Subcutaneous abdominal adipose tissue (tissue), 5 donors: ENCODE measurements around the gene RAB3IL1.

Experiments used
- H3K27ac ChIP-seq: one replicate; pipeline ENCODE4 v1.7.0; 2013; ENCODE audit warnings: low read depth, mild to moderate bottlenecking, inconsistent platforms, low read length, moderate library complexity
- H3K27me3 ChIP-seq, 5 donors: one replicate each; pipeline ENCODE4 v1.7.0; 2013; ENCODE audit warnings: low read length in 5 of 5, inconsistent platforms in 1 of 5; ENCODE audit not compliant: control insufficient read depth in 5 of 5, insufficient read depth in 4 of 5
- H3K36me3 ChIP-seq, 5 donors: one replicate each; pipeline ENCODE4 v1.7.0; 2013; ENCODE audit warnings: low read length in 5 of 5; ENCODE audit not compliant: control insufficient read depth in 5 of 5, insufficient read depth in 5 of 5
- H3K4me1 ChIP-seq, 5 donors: one replicate each; pipeline ENCODE4 v1.7.0; 2013; ENCODE audit warnings: low read length in 5 of 5, mild to moderate bottlenecking in 3 of 5, moderate library complexity in 1 of 5; ENCODE audit not compliant: control insufficient read depth in 5 of 5, insufficient read depth in 5 of 5
- H3K4me3 ChIP-seq, 5 donors: one replicate each; pipeline ENCODE4 v1.7.0; 2013; ENCODE audit warnings: low read length in 5 of 5, low read depth in 1 of 5
- H3K9ac ChIP-seq, 5 donors: one replicate each; pipeline ENCODE4 v1.7.0; 2013; ENCODE audit warnings: low read length in 5 of 5, mild to moderate bottlenecking in 4 of 5, moderate library complexity in 3 of 5
- H3K9me3 ChIP-seq, 5 donors: one replicate each; pipeline ENCODE4 v1.7.0; 2013; ENCODE audit warnings: low read length in 5 of 5; ENCODE audit not compliant: control insufficient read depth in 5 of 5
- donor health status: healthy.
- donor health status: healthy.
- donor health status: healthy.
- donor health status: healthy.
- donor health status: healthy.

The RAB3IL1 gene

GRCh38 chr11:61889831-61890230 lies 27.5 kb downstream of the RAB3IL1 start:
- Histone ChIP-seq H3K4me3 (peak overlapping the region; percentile 77 to 97 (median 92)), H3K36me3 (peaks cover 0 to 3% (median 0%) of the 10 kb centered on the region in 5 donors), H3K9me3 (no peaks in the 10 kb centered on the region), H3K27me3 (no peaks in the 10 kb centered on the region), H3K4me1 (peaks cover 18 to 79% (median 57%) of the 10 kb centered on the region in 5 donors), H3K9ac (peak overlapping the region; percentile 30 to 97 (median 94)), H3K27ac (peak overlapping the region; percentile 85)

DNA sequence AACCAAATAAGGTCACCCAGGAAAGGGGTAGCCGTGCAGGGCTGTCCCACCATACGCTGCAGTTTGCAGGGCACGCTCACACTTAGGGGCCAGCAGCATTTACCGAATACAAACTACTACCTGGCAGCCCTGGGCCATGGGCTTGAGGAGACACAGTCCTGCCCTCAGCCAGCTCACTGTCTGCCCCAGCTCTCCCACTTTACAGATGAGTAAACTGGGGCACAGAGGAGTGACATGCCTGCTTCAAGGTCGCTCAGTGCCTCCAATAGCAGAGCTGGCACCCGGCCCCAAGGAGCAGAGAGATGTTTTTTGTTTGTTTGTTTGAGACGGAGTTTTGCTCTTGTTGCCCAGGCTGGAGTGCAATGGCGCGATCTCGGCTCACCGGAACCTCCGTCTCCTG lies 28.8 kb downstream of the RAB3IL1 start:
- H3K36me3 ChIP-seq: peaks cover 0 to 5% (median under 1%) of the 10 kb centered on the region in 5 donors
- H3K27me3 ChIP-seq: no peaks in the 10 kb centered on the region
- no peaks in the 10 kb centered on the region for H3K9me3 ChIP-seq
- H3K27ac ChIP-seq: peak overlapping the region; percentile 85
- peaks cover 18 to 81% (median 70%) of the 10 kb centered on the region in 5 donors for H3K4me1 ChIP-seq
- H3K4me3 ChIP-seq: peak overlapping the region; percentile 27 to 62 (median 41)
- H3K9ac ChIP-seq: peak overlapping the region in 4 of 5 donors; percentile 53 to 72 (median 66)

DNA sequence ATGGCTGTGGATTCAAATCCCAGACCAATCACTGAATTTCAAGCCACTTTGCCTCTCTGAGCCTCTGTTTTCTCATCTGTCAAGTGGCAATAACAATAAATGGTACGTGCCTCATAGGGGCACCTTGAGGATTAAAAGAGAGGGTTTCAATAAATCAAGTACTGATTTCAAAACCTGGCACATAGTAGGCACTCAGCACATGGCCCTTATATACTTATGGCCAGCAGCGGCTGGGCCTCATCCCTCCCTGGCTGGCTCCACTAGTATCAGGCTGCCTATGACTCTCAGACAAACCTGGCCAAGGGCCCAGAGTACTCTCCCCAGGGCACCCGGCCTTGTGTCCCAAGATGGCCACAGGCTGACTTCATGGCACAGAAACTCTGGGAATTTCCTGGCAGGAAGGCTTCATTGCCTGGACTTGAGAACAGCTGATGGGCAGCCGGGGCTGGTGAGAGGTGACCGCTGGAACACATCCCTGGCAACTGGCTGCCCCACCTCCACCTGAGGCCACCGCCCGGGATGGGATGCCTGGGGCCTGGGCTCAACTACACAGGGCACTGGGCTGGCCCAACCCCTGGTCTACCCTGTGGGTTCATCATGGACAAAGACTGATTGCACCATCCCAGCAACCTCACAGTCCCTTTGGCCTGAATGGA lies 29.4 kb downstream of the RAB3IL1 start:
- peak overlapping the region; percentile 85 for H3K27ac ChIP-seq
- no peaks in the 10 kb centered on the region for H3K27me3 ChIP-seq
- H3K4me3 ChIP-seq: peak overlapping the region; percentile 27 to 62 (median 42)
- H3K9ac ChIP-seq: peak overlapping the region in 4 of 5 donors; percentile 53 to 72 (median 66)
- no peaks in the 10 kb centered on the region for H3K9me3 ChIP-seq
- peaks cover 0 to 7% (median 3%) of the 10 kb centered on the region in 5 donors for H3K36me3 ChIP-seq
- H3K4me1 ChIP-seq: peaks cover 18 to 87% (median 76%) of the 10 kb centered on the region in 5 donors

- Histone ChIP-seq H3K4me3 (peak overlapping the region; percentile 3 to 53 (median 14)), H3K36me3 (peaks cover 0 to 7% (median 4%) of the 10 kb centered on the region in 5 donors), H3K27ac (peak overlapping the region; percentile 85), H3K4me1 (peaks cover 18 to 95% (median 76%) of the 10 kb centered on the region in 5 donors), H3K9me3 (no peaks in the 10 kb centered on the region), H3K27me3 (no peaks in the 10 kb centered on the region), H3K9ac (peak overlapping the region in 3 of 5 donors; percentile 4 to 38 (median 13))
These were observed 30.7 kb downstream of the RAB3IL1 start for GRCh38 chr11:61886643-61887042.

DNA sequence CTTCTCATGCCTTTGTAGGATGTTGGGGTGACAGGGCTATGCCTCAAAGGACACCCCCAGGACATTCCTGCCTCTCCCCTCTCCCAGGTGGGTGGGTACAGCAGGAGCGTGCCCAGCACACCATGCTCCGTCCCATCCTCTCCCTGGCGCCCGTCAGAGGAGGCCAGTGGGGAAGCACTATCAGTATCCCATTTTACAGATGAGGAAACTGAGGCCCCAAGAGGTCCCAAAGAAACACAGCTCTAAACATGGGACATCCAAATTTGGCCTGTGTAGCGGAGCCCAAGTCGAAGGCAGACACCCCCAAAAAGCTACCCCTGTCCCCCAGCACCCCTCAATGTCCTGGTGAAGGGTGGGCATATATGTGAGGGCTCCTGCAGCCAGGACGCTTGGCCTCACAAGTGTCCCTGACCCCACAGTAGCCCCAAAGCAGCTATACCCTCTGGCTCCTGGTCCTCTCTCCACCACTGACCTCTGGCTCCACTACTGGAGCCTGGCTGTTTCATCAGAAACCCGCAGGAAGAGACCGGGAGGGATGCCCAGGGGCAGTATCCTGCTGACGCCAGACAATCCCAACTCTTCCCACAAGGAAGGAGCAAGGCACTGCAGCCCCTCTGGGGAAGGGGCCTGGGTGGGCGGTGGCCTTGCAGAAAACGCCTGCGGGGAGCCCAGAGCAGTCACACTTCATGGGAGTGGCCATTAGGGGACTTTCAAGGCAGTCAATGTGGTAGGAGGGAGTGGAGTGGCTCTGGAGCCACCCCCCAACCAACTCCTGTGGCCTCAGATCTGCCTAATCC lies 31.4 kb downstream of the RAB3IL1 start:
- H3K27ac ChIP-seq: peak overlapping the region; percentile 85
- peak overlapping the region in 2 of 5 donors; percentile 14 to 17 for H3K4me3 ChIP-seq
- peaks cover 0 to 7% (median 4%) of the 10 kb centered on the region in 5 donors for H3K36me3 ChIP-seq
- peak overlapping the region in 3 of 5 donors; percentile 28 to 59 (median 45) for H3K9ac ChIP-seq
- peaks cover 18 to 98% (median 80%) of the 10 kb centered on the region in 5 donors for H3K4me1 ChIP-seq
- no peaks in the 10 kb centered on the region for H3K9me3 ChIP-seq
- H3K27me3 ChIP-seq: no peaks in the 10 kb centered on the region

DNA sequence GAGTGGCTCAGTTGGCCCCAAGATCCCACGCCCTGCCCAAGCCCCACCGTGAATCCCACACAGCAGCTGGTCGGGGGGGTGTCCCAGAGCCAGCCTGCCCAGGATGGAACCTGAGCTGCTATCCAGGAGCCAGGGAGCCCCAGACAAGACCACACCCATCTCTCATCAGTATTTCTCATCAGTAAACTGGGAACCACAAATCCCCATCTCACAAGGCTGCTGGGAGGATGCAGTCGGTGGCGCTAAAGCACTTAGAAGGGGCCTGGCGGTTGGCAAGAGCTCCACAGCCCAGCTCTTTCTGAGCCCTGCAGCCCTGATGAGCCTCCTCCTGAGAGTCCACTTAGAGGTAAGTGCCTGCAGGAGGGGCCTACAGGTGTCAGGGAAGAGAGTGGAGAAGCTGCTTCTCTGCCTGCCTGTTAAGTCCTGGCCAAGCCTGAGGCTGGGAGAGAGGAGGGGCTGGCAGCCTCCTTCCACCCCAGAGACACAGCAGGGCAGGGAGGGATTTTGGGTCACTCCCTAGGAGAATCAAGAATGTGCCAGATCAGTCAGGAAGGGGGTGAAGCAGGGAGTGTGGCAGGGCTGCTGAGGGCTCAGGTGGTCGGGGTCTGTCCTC lies 32.1 kb downstream of the RAB3IL1 start:
- H3K9ac ChIP-seq: peak overlapping the region in 3 of 5 donors; percentile 28 to 59 (median 45)
- H3K4me1 ChIP-seq: peaks cover 18 to 98% (median 81%) of the 10 kb centered on the region in 5 donors
- no peaks in the 10 kb centered on the region for H3K27me3 ChIP-seq
- H3K36me3 ChIP-seq: peaks cover 0 to 7% (median 4%) of the 10 kb centered on the region in 5 donors
- H3K4me3 ChIP-seq: peak overlapping the region in 1 of 5 donors; percentile 17
- no peaks in the 10 kb centered on the region for H3K9me3 ChIP-seq
- H3K27ac ChIP-seq: peak overlapping the region; percentile 85

- H3K36me3 ChIP-seq: peaks cover 0 to 16% (median 11%) of the 10 kb centered on the region in 5 donors
- no peaks in the 10 kb centered on the region for H3K9me3 ChIP-seq
- no peaks in the 10 kb centered on the region for H3K27me3 ChIP-seq
- no peak overlapping the region for H3K4me3 ChIP-seq
- peak overlapping the region; percentile 13 for H3K27ac ChIP-seq
- no peak overlapping the region for H3K9ac ChIP-seq
- peaks cover 21 to 100% (median 85%) of the 10 kb centered on the region in 5 donors for H3K4me1 ChIP-seq
These were observed 33.4 kb downstream of the RAB3IL1 start for GRCh38 chr11:61883947-61884346.

DNA sequence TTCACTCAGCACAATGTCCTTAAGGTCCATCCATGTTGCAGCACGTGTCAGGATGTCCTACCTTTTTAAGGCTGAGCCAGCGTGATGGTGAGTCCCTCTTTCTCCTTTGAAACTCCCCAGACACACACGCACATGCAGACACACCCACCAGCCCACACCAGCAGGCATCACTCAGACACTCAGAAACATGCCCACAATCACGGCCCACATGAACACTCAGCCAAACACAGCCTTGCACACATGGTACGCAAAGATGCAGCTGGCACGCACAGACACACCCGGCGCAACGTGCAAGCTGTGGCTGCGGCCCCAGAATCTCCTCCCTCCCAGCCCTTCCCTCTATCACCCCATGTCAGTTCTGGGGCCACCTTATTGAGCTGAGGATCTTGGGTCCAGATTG lies 34.0 kb downstream of the RAB3IL1 start:
- H3K9ac ChIP-seq: no peak overlapping the region
- peaks cover 19 to 100% (median 85%) of the 10 kb centered on the region in 5 donors for H3K4me1 ChIP-seq
- no peaks in the 10 kb centered on the region for H3K27me3 ChIP-seq
- no peak overlapping the region for H3K4me3 ChIP-seq
- peak overlapping the region; percentile 13 for H3K27ac ChIP-seq
- no peaks in the 10 kb centered on the region for H3K9me3 ChIP-seq
- peaks cover 0 to 22% (median 17%) of the 10 kb centered on the region in 5 donors for H3K36me3 ChIP-seq

GRCh38 chr11:61882879-61883278 lies 34.5 kb downstream of the RAB3IL1 start:
- Histone ChIP-seq H3K27me3 (no peaks in the 10 kb centered on the region), H3K4me1 (peaks cover 15 to 100% (median 83%) of the 10 kb centered on the region in 5 donors), H3K9ac (no peak overlapping the region), H3K9me3 (no peaks in the 10 kb centered on the region), H3K27ac (peak overlapping the region; percentile 13), H3K4me3 (no peak overlapping the region), H3K36me3 (peaks cover 0 to 26% (median 22%) of the 10 kb centered on the region in 5 donors)
